A549 (cell line): ENCODE results near the gene OBSCN. TPM values are rescaled to one million over a fixed set of nuclear protein-coding genes. Genes with fewer than 3 reads are reported as not detected.

ENCODE experiments used
- ATAC-seq, 2 experiments: fragments of 200-7000 bp in 1 of 2; fragments of >200 bp in 1 of 2; cut with Nextera tagmentation in 1 of 2; cut with Tn5 transposase in 1 of 2; 3 replicates each; pipeline versions ENCODE4 v1.8.0 to v1.9.1; 2018 to 2020; ENCODE audit warnings: mild to moderate bottlenecking in 1 of 2, moderate library complexity in 1 of 2
- CTCF ChIA-PET: fragments of 300-600 bp; sonication (Branson Sonifier 250); formaldehyde crosslinking; extraction: SDS; loops from one replicate; lab custom pipeline; 2021; ENCODE audit warnings: antibody characterized with exemption, inconsistent platforms; lab: Yijun Ruan, JAX
- POLR2A ChIA-PET: fragments of 350-600 bp; formaldehyde crosslinking; extraction: SDS; loops from one replicate; lab custom pipeline; 2021; ENCODE audit warnings: antibody characterized with exemption, inconsistent platforms; lab: Yijun Ruan, JAX
- DNase-seq, 2 experiments: peaks; one replicate each; pipeline versions ENCODE4 v3.0.0 to v3.0.0-alpha.2; 2011 to 2016; ENCODE audit warnings: low read depth in 1 of 2, low spot score in 1 of 2
- FAIRE-seq: peaks from 2 replicates; lab custom pipeline; 2011; peaks lifted over from hg19 to GRCh38; lab: Jason Lieb, UNC
- H3K27ac ChIP-seq, 2 experiments: fragments of >200 bp; sonication (Bioruptor Twin); formaldehyde crosslinking; 3 replicates each; pipeline ENCODE4 v1.5.1; 2016 to 2017
- H3K4me1 ChIP-seq: fragments of >200 bp; sonication (Bioruptor Twin); formaldehyde crosslinking; 3 replicates; pipeline ENCODE4 v1.6.1; 2016
- H3K4me2 ChIP-seq: fragments of >200 bp; sonication (Bioruptor Twin); formaldehyde crosslinking; 3 replicates; pipeline ENCODE4 v1.6.1; 2016
- H3K4me3 ChIP-seq: fragments of >200 bp; sonication (Bioruptor Twin); formaldehyde crosslinking; 3 replicates; pipeline ENCODE4 v1.5.1; 2016
- H3K9me3 ChIP-seq: fragments of >200 bp; sonication (Bioruptor Twin); formaldehyde crosslinking; 3 replicates; pipeline ENCODE4 v1.6.1; 2016
- BHLHE40 ChIP-seq: IDR thresholded peaks from 2 replicates; pipeline ENCODE4 v1.6.1; 2012; ENCODE audit warnings: low read depth, low read length, inconsistent platforms
- CHD2 ChIP-seq: fragments of 150-350 bp; IDR thresholded peaks from 2 replicates; pipeline ENCODE4 v1.6.1; 2014; ENCODE audit warnings: low read length; ENCODE audit not compliant: partially characterized antibody
- CHD4 ChIP-seq: fragments of 200-600 bp; sonication (generic); IDR thresholded peaks from 2 replicates; pipeline ENCODE4 v1.6.1; 2016; ENCODE audit warnings: antibody characterized with exemption, mild to moderate bottlenecking, borderline replicate concordance
- CTCF ChIP-seq: fragments of >200 bp; sonication (Bioruptor Twin); formaldehyde crosslinking; IDR thresholded peaks from 3 replicates; pipeline ENCODE4 v1.5.1; 2016
- EHF ChIP-seq: fragments of 250-450 bp; sonication (Bioruptor Pico); IDR thresholded peaks from 2 replicates; pipeline ENCODE4 v1.5.0; 2020; ENCODE audit warnings: mild to moderate bottlenecking
- FOSL2 ChIP-seq, 2 experiments: fragments of 450-650 bp in 1 of 2; fragments of >200 bp in 1 of 2; sonication (Bioruptor Twin) in 1 of 2; formaldehyde crosslinking; IDR thresholded peaks; 2 replicates each; pipeline versions ENCODE4 v1.5.0 to v1.6.1; 2016 to 2020; ENCODE audit warnings: mild to moderate bottlenecking in 1 of 2, moderate library complexity in 1 of 2
- HDAC2 ChIP-seq: fragments of 200-600 bp; sonication (generic); IDR thresholded peaks from 2 replicates; pipeline ENCODE4 v1.6.1; 2016
- HOXB13 ChIP-seq: fragments of 250-450 bp; sonication (Bioruptor Pico); IDR thresholded peaks from 2 replicates; pipeline ENCODE4 v1.5.0; 2020; ENCODE audit warnings: low read depth, mild to moderate bottlenecking, moderate library complexity
- KDM5A ChIP-seq: fragments of 200-600 bp; sonication (generic); IDR thresholded peaks from 2 replicates; pipeline ENCODE4 v1.6.1; 2016; ENCODE audit warnings: antibody characterized with exemption, mild to moderate bottlenecking
- POLR2AphosphoS2 ChIP-seq: conservative IDR thresholded peaks from 2 replicates; pipeline ENCODE4 v1.6.1; 2012; ENCODE audit warnings: low read length, improper control_type of control experiment, inconsistent platforms
- RARB ChIP-seq: fragments of 250-450 bp; sonication (Bioruptor Pico); IDR thresholded peaks from 2 replicates; pipeline ENCODE4 v1.8.0; 2021; ENCODE audit warnings: mild to moderate bottlenecking, moderate library complexity
- REST ChIP-seq: fragments of 200-600 bp; sonication (generic); IDR thresholded peaks from 2 replicates; pipeline ENCODE4 v1.6.1; 2016; ENCODE audit warnings: antibody characterized with exemption, mild to moderate bottlenecking, moderate library complexity
- TFCP2L1 ChIP-seq: fragments of 250-450 bp; sonication (Bioruptor Pico); IDR thresholded peaks from 2 replicates; pipeline ENCODE4 v1.5.0; 2021; ENCODE audit warnings: mild to moderate bottlenecking
- WGBS: methylation state at CpG from one replicate; pipeline ENCODE4 v1.1.6; 2017; ENCODE audit errors: missing lambda C conversion rate; 5-methylcytosine and 5-hydroxymethylcytosine counted together
- polyA plus RNA-seq, 4 experiments: library from polyadenylated mRNA; depleted of rRNA in 3 of 4; stranded (reverse); fragments of >200 nt; fragmentation: RNase III in 1 of 4; extraction: RNeasy Plus Mini Kit Qiagen cat#74134 plus additional on column Dnase treatment in 1 of 4; gene quantifications; 2 replicates in 3 of 4; 3 replicates in 1 of 4; pipeline ENCODE4 v1.2.3, GENCODE V29; 2011 to 2017
- TF ChIP-seq, protein P1 (sequence below): fragments of >200 bp; sonication (Bioruptor Twin); formaldehyde crosslinking; IDR thresholded peaks from 3 replicates; pipeline ENCODE4 v1.6.1; 2016
- TF ChIP-seq, protein P2 (sequence below): fragments of 150-350 bp; IDR thresholded peaks from 2 replicates; pipeline ENCODE4 v1.6.1; 2014; ENCODE audit warnings: low read depth, mild to moderate bottlenecking, low read length
- TF ChIP-seq, protein P3 (sequence below): IDR thresholded peaks from 2 replicates; pipeline ENCODE4 v1.6.1; 2012

The OBSCN gene
- polyA plus RNA-seq, 2 of the 4 experiments (the other 2 are of a cell fraction) = 3.1 to 6.8 TPM

GRCh38 chr1:228428412-228428811, 220.6 kb downstream of the OBSCN start:
- Histone ChIP-seq H3K27ac (no peak overlapping the region), H3K4me1 (no peaks in the 10 kb centered on the region), H3K4me2 (no peak overlapping the region), H3K4me3 (no peak overlapping the region), H3K9me3 (no peaks in the 10 kb centered on the region)
- POLR2A ChIA-PET = no interaction called here
- FAIRE-seq (no peak), DNase-seq (no peak), ATAC-seq (no peak)
- TF ChIP-seq RARB (CRISPR knock-in tag) (no peak), CTCF (no peak), POLR2AphosphoS2 (no peak), CHD2 (no peak), KDM5A (no peak), HOXB13 (no peak), FOSL2 (IDR thresholded peaks at IDR 0.05) (no peak), FOSL2 (CRISPR knock-in tag; IDR thresholded peaks at IDR 0.05) (no peak), CHD4 (no peak), REST (no peak), HDAC2 (no peak), BHLHE40 (no peak), EHF (CRISPR knock-in tag) (no peak), TFCP2L1 (CRISPR knock-in tag) (no peak)
- TF ChIP-seq, protein P1, sequence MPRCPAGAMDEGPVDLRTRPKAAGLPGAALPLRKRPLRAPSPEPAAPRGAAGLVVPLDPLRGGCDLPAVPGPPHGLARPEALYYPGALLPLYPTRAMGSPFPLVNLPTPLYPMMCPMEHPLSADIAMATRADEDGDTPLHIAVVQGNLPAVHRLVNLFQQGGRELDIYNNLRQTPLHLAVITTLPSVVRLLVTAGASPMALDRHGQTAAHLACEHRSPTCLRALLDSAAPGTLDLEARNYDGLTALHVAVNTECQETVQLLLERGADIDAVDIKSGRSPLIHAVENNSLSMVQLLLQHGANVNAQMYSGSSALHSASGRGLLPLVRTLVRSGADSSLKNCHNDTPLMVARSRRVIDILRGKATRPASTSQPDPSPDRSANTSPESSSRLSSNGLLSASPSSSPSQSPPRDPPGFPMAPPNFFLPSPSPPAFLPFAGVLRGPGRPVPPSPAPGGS = no peak
- TF ChIP-seq, protein P2, sequence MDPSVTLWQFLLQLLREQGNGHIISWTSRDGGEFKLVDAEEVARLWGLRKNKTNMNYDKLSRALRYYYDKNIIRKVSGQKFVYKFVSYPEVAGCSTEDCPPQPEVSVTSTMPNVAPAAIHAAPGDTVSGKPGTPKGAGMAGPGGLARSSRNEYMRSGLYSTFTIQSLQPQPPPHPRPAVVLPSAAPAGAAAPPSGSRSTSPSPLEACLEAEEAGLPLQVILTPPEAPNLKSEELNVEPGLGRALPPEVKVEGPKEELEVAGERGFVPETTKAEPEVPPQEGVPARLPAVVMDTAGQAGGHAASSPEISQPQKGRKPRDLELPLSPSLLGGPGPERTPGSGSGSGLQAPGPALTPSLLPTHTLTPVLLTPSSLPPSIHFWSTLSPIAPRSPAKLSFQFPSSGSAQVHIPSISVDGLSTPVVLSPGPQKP = no peak
- TF ChIP-seq, protein P3, sequence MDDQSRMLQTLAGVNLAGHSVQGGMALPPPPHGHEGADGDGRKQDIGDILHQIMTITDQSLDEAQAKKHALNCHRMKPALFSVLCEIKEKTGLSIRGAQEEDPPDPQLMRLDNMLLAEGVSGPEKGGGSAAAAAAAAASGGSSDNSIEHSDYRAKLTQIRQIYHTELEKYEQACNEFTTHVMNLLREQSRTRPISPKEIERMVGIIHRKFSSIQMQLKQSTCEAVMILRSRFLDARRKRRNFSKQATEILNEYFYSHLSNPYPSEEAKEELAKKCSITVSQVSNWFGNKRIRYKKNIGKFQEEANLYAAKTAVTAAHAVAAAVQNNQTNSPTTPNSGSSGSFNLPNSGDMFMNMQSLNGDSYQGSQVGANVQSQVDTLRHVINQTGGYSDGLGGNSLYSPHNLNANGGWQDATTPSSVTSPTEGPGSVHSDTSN = no peak
- WGBS = 64% methylated on average over 4 of the region's 4 CpGs
- CTCF ChIA-PET = interaction anchor here (1.3 to 1.8 kb wide), 2 partner anchors 23 to 73 kb away, joined by 3 read pairs; no protein-coding TSS in a partner anchor

Other genes starting within 250 kb of the OBSCN start
- gene WNT3A, start 201.0 kb upstream of the OBSCN start, polyA plus RNA-seq (2011; rRNA removed) = not detected in 2 replicates
- gene WNT3A, start 201.0 kb upstream of the OBSCN start, polyA plus RNA-seq (2017; fragmentation: RNase III; extraction: RNeasy Plus Mini Kit Qiagen cat#74134 plus additional on column Dnase treatment) = not detected in 3 replicates
- 333 and 376 TPM in 2 replicates for gene ARF1, start 125.3 kb upstream of the OBSCN start, polyA plus RNA-seq (2011; rRNA removed)
- gene ARF1, start 125.3 kb upstream of the OBSCN start, polyA plus RNA-seq (2017; fragmentation: RNase III; extraction: RNeasy Plus Mini Kit Qiagen cat#74134 plus additional on column Dnase treatment) = 297 to 313 TPM (median 308 TPM) in 3 replicates
- 8.2 and 9.8 TPM in 2 replicates for gene C1orf35, start 104.7 kb upstream of the OBSCN start, polyA plus RNA-seq (2011; rRNA removed)
- 27.3 to 29.0 TPM (median 28.9 TPM) in 3 replicates for gene C1orf35, start 104.7 kb upstream of the OBSCN start, polyA plus RNA-seq (2017; fragmentation: RNase III; extraction: RNeasy Plus Mini Kit Qiagen cat#74134 plus additional on column Dnase treatment)
- 54.2 and 59.7 TPM in 2 replicates for gene MRPL55, start 98.7 kb upstream of the OBSCN start, polyA plus RNA-seq (2011; rRNA removed)
- gene MRPL55, start 98.7 kb upstream of the OBSCN start, polyA plus RNA-seq (2017; fragmentation: RNase III; extraction: RNeasy Plus Mini Kit Qiagen cat#74134 plus additional on column Dnase treatment) = 74.2 to 80.0 TPM (median 75.6 TPM) in 3 replicates
- 65.2 and 88.9 TPM in 2 replicates for gene GUK1, start 67.8 kb upstream of the OBSCN start, polyA plus RNA-seq (2011; rRNA removed)
- 106 to 109 TPM (median 107 TPM) in 3 replicates for gene GUK1, start 67.8 kb upstream of the OBSCN start, polyA plus RNA-seq (2017; fragmentation: RNase III; extraction: RNeasy Plus Mini Kit Qiagen cat#74134 plus additional on column Dnase treatment)
- 0.09 and 0.12 TPM in 2 replicates for gene GJC2, start 58.1 kb upstream of the OBSCN start, polyA plus RNA-seq (2011; rRNA removed)
- 0.37 to 0.48 TPM (median 0.40 TPM) in 3 replicates for gene GJC2, start 58.1 kb upstream of the OBSCN start, polyA plus RNA-seq (2017; fragmentation: RNase III; extraction: RNeasy Plus Mini Kit Qiagen cat#74134 plus additional on column Dnase treatment)
- 1.5 TPM in 2 replicates for gene IBA57, start 42.2 kb upstream of the OBSCN start, polyA plus RNA-seq (2011; rRNA removed)
- gene IBA57, start 42.2 kb upstream of the OBSCN start, polyA plus RNA-seq (2017; fragmentation: RNase III; extraction: RNeasy Plus Mini Kit Qiagen cat#74134 plus additional on column Dnase treatment) = 2.2 to 3.1 TPM (median 2.6 TPM) in 3 replicates
- 9.3 and 9.9 TPM in 2 replicates for gene TRIM11, start 198.8 kb downstream of the OBSCN start, polyA plus RNA-seq (2011; rRNA removed)
- gene TRIM11, start 198.8 kb downstream of the OBSCN start, polyA plus RNA-seq (2017; fragmentation: RNase III; extraction: RNeasy Plus Mini Kit Qiagen cat#74134 plus additional on column Dnase treatment) = 18.8 to 20.1 TPM (median 20.1 TPM) in 3 replicates
- gene TRIM17, start 208.8 kb downstream of the OBSCN start, polyA plus RNA-seq (2011; rRNA removed) = not detected in 2 replicates
- not detected in 3 replicates for gene TRIM17, start 208.8 kb downstream of the OBSCN start, polyA plus RNA-seq (2017; fragmentation: RNase III; extraction: RNeasy Plus Mini Kit Qiagen cat#74134 plus additional on column Dnase treatment)